ENCODE results near the gene RPUSD3. TPM values are rescaled to one million over a fixed set of nuclear protein-coding genes. Genes with fewer than 3 reads are reported as not detected.
A peak's percentile ranks its signal among the peaks of the same experiment; 100 is the strongest.

Gene RPUSD3, protein sequence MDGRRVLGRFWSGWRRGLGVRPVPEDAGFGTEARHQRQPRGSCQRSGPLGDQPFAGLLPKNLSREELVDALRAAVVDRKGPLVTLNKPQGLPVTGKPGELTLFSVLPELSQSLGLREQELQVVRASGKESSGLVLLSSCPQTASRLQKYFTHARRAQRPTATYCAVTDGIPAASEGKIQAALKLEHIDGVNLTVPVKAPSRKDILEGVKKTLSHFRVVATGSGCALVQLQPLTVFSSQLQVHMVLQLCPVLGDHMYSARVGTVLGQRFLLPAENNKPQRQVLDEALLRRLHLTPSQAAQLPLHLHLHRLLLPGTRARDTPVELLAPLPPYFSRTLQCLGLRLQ
- total RNA-seq (2012; rRNA removed) (30.3 and 30.8 TPM in 2 replicates), polyA plus RNA-seq (2012; rRNA removed) (49.4 and 53.0 TPM in 2 replicates), Bru-seq, nascent RNA (percentile 71 among the genes with signal in this experiment), BruChase-seq, experiment 1, labeled RNA remaining after a 6-hour chase (percentile 90 among the genes with signal in this experiment), BruChase-seq, experiment 2, labeled RNA remaining after a 2-hour chase (percentile 83 among the genes with signal in this experiment)
- polyA plus RNA-seq (2012; cell fraction: cytosol; rRNA removed), result 28.1 and 48.8 TPM in 2 replicates
- 30.5 and 49.8 TPM in 2 replicates for polyA plus RNA-seq (2012; cell fraction: nucleus; rRNA removed; ENCODE audit: low replicate concordance)
- long read RNA-seq, transcript RPUSD3-216 (4 exons, 2,491 nt), result minor isoform, 11 of 45 reads
- long read RNA-seq, transcript RPUSD3-201 (9 exons, 1,225 nt), result major isoform, 25 of 45 reads
- long read RNA-seq, partial matches to known transcripts, result 1 of 45 reads
- long read RNA-seq, other reads (novel, unspliced or antisense), result 8 of 45 reads

DNA sequence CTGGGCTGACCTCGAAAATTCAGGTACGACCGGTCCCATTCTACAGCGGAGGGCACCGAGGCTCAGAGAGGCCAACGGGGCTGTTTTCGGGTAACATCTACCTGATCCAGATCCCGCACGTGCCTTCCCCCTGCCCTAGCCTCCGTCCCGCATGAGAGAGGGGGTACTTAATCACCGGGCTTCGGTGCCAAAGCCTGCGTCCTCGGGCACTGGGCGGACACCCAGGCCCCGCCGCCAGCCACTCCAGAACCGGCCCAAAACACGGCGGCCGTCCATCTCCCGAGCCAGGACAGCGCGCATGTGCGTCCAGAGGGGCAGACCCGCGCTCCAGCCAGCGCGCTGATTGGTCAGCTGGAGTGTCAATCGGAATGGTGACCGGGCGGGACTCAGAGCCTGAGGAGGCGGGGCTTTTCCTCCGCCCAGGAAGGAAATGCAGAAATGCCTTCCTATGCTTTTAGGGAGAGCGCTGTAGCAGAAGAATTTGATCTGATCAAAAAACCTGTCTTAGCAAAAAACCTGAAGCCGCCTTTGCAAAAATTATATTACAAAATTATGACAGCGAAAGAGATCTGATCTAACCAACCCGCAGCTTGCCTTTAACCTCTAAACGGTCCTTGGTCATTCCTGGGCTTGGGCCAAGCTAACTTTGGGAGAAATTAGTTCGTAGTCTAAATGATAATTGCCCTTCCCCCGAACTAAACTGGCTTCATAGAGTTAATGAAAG is at the start of gene RPUSD3:
Gene RPUSD3, minus strand, starts transcription at position 294 of the 724 bp plus-strand sequence. Its CDS starts 18 bp downstream, at position 276.
- Histone ChIP-seq H3K56ac (ENCODE audit: extremely low read depth, insufficient read depth, low read length) (peak within 1 kb of the TSS; percentile 78), H3K23ac (ENCODE audit: low read depth, low read length) (peak within 1 kb of the TSS; percentile 83), H3K4me2 (ENCODE audit: low read depth, low read length) (peak within 1 kb of the TSS; percentile 88), H2BK15ac (ENCODE audit: low read depth, low read length) (peak within 1 kb of the TSS; percentile 59; the same call in 2 of the 3 replicates), H2AK9ac (replicated peaks; ENCODE audit: low read depth, low read length, poor library complexity) (peak within 1 kb of the TSS; percentile 92), H3K79me1 (ENCODE audit: low read depth in 1 of 2, low read length in 2 of 2) (peaks cover 9 to 28% of the 10 kb centered on the region in 2 experiments), H4K91ac (ENCODE audit: insufficient read depth, low read depth, low read length) (peak within 1 kb of the TSS; percentile 77), H2AFZ (replicated peaks; ENCODE audit: low read length, poor library complexity) (peak within 1 kb of the TSS; percentile 98), H3K9me1 (ENCODE audit: insufficient read depth, low read length) (0 out of 2 replicates have a peak, but pooled peaks cover 2% of the 10 kb centered on the region), H3K27me3 (ENCODE audit: control insufficient read depth, insufficient read depth, low read length) (no peaks in the 10 kb centered on the region), H3K36me3 (ENCODE audit: control insufficient read depth, insufficient read depth, low read length) (peaks cover 17% of the 10 kb centered on the region), H3K4me3 (ENCODE audit: insufficient read depth, low read depth, low read length) (peak within 1 kb of the TSS; percentile 71), H4K5ac (ENCODE audit: low read depth, low read length) (peak within 1 kb of the TSS; percentile 68), H4K8ac (ENCODE audit: low read depth in 2 of 2, low read length in 2 of 2) (peak within 1 kb of the TSS; percentile 98 to 99), H3K18ac (ENCODE audit: low read depth, low read length) (peak within 1 kb of the TSS; percentile 34; the same call in 1 of the 2 replicates), H2BK5ac (ENCODE audit: low read depth, low read length, poor library complexity, severe bottlenecking) (peak within 1 kb of the TSS; percentile 69), H2AK5ac (ENCODE audit: low read depth, low read length) (peak within 1 kb of the TSS; percentile 59), H3K14ac (replicated peaks; ENCODE audit: low read depth, low read length) (peak within 1 kb of the TSS; percentile 93), H2BK20ac (ENCODE audit: low read depth, low read length) (peak within 1 kb of the TSS; percentile 36; the same call in 1 of the 2 replicates), H3K27ac (ENCODE audit: insufficient read depth, low read length) (peak within 1 kb of the TSS; percentile 79), H3K9ac (ENCODE audit: low read depth, low read length) (peak within 1 kb of the TSS; percentile 86), H3K9me3 (ENCODE audit: control insufficient read depth, insufficient read depth, low read length) (no peaks in the 10 kb centered on the region), H4K20me1 (ENCODE audit: insufficient read depth, low read length) (no peaks in the 10 kb centered on the region), H3K4me1 (ENCODE audit: control insufficient read depth, insufficient read depth, low read length) (no peaks in the 10 kb centered on the region), H2BK120ac (ENCODE audit: low read depth, low read length) (peak within 1 kb of the TSS; percentile 22; the same call in 1 of the 2 replicates), H3K4ac (ENCODE audit: low read depth, low read length) (peak within 1 kb of the TSS; percentile 89)
- CTCF ChIA-PET, result interaction anchor here (0.8 to 1.1 kb wide), 3 partner anchors 9 to 103 kb away, joined by 3 read pairs; no protein-coding TSS in a partner anchor
- intact Hi-C loops (cut with micrococcal nuclease), result loop anchor here (10.0 kb wide), 1 partner anchor 441 kb away; no protein-coding TSS in a partner anchor
- POLR2A ChIA-PET (ENCODE audit: unreplicated experiment), result interaction anchor here (0.6 to 0.7 kb wide), 2 partner anchors 10 to 103 kb away, joined by 3 read pairs; no protein-coding TSS in a partner anchor
- no TSS peak for BruUV-seq (replicated peaks)
- dilution Hi-C loops (cut with HindIII; ENCODE audit: low sequenced_read_pairs, unreplicated experiment), result no loop called here
- WGBS, 2 experiments (ENCODE audit: extremely low coverage in 2 of 2, insufficient read length in 1 of 2), result 0% methylated on average over 5 of the region's 42 CpGs; no CpG with 5 or more reads in 1 of the 2 experiments
- in situ Hi-C loops (cut with MboI; ENCODE audit: low sequenced_read_pairs), result no loop called here
- peak; percentile 99 for ATAC-seq (ENCODE audit: low read depth)
- TF ChIP-seq, protein P1, sequence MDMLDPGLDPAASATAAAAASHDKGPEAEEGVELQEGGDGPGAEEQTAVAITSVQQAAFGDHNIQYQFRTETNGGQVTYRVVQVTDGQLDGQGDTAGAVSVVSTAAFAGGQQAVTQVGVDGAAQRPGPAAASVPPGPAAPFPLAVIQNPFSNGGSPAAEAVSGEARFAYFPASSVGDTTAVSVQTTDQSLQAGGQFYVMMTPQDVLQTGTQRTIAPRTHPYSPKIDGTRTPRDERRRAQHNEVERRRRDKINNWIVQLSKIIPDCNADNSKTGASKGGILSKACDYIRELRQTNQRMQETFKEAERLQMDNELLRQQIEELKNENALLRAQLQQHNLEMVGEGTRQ (IDR thresholded peaks at IDR 0.05; ENCODE audit: low read depth, low read length), result no peak
- TF ChIP-seq MXI1 (IDR thresholded peaks at IDR 0.05; ENCODE audit: borderline replicate concordance, low read depth, low read length) (peak; percentile 71; the same call in 1 of the 2 replicates), RCOR1 (IDR thresholded peaks at IDR 0.05; ENCODE audit: insufficient replicate concordance, low read length) (no peak), BHLHE40 (IDR thresholded peaks at IDR 0.05; ENCODE audit: low read depth, low read length) (peak; percentile 76), FOS (IDR thresholded peaks at IDR 0.05; ENCODE audit: low read depth, low read length) (peak; percentile 28; the same call in 1 of the 2 replicates), MAZ (IDR thresholded peaks at IDR 0.05; ENCODE audit: borderline replicate concordance, low read depth, low read length) (peak; percentile 42; the same call in 1 of the 2 replicates)
- TF ChIP-seq, protein P2, sequence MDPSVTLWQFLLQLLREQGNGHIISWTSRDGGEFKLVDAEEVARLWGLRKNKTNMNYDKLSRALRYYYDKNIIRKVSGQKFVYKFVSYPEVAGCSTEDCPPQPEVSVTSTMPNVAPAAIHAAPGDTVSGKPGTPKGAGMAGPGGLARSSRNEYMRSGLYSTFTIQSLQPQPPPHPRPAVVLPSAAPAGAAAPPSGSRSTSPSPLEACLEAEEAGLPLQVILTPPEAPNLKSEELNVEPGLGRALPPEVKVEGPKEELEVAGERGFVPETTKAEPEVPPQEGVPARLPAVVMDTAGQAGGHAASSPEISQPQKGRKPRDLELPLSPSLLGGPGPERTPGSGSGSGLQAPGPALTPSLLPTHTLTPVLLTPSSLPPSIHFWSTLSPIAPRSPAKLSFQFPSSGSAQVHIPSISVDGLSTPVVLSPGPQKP (IDR thresholded peaks at IDR 0.05; ENCODE audit: borderline replicate concordance, low read depth, low read length), result no peak
- TF ChIP-seq, protein P3, sequence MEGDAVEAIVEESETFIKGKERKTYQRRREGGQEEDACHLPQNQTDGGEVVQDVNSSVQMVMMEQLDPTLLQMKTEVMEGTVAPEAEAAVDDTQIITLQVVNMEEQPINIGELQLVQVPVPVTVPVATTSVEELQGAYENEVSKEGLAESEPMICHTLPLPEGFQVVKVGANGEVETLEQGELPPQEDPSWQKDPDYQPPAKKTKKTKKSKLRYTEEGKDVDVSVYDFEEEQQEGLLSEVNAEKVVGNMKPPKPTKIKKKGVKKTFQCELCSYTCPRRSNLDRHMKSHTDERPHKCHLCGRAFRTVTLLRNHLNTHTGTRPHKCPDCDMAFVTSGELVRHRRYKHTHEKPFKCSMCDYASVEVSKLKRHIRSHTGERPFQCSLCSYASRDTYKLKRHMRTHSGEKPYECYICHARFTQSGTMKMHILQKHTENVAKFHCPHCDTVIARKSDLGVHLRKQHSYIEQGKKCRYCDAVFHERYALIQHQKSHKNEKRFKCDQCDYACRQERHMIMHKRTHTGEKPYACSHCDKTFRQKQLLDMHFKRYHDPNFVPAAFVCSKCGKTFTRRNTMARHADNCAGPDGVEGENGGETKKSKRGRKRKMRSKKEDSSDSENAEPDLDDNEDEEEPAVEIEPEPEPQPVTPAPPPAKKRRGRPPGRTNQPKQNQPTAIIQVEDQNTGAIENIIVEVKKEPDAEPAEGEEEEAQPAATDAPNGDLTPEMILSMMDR (conservative IDR thresholded peaks at IDR 0.05; ENCODE audit: low read depth, low read length), result no peak
- DNase-seq, result peak; percentile 93
